NCI-H526 treated with DMSO at 0.1 percent for 48 hours (cell line): ENCODE results near the gene MAP2K5.
"Not testable (repeated sequence)": the region's sequence is repeated elsewhere in the genome, so short reads cannot be mapped to it uniquely, and the experiment has no call there.

Experiments used
- DNase-seq: peaks from one replicate; lab custom pipeline; 2025; lab: John Stamatoyannopoulos, UW

MAP2K5 gene

DNA sequence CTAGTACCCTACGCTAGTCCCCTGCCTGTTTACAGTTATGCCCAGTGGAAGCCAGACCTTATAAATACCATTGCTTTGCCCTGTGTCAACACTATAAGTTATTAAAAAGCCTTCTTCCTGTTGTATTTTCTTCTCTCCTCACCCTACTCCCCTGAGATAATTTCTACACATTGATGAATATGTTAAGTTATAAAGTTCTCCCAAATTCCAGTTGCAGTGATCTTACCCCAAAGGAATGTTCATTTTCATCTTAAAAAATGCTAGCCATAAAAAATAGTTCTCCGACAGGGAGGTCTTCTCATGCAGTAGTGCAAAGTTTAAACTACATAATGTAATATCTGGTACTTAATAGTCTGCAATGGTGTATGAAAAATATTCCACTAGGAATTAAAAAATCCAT lies 58.6 kb downstream of the MAP2K5 start:
- no peak for DNase-seq

- DNase-seq = no peak
Measured at GRCh38 chr15:67603063-67603462, 60.6 kb downstream of the MAP2K5 start.

- no peak for DNase-seq
Measured at GRCh38 chr15:67605871-67606270, 63.4 kb downstream of the MAP2K5 start.

DNA sequence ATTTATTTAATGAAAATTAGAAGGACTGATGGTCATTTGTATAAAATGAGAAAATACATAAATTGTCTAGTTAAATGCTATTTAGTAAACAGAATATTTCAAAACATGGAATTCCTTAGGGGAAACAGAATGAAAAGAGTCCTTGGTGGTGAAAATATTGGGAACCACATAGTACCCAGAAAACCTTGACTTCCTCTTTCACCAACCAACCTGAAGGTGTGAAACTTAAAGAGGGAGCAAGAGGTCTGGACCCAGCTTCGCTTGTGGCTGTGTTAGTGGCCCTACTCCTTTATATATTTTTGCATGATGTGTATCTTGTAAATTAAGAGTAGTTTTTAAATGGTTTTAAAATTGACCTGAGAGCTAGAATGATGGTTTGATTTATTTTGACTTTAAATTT lies 64.2 kb downstream of the MAP2K5 start:
- DNase-seq = no peak

- no peak for DNase-seq
Measured at GRCh38 chr15:67607329-67607728, 64.8 kb downstream of the MAP2K5 start.

DNA sequence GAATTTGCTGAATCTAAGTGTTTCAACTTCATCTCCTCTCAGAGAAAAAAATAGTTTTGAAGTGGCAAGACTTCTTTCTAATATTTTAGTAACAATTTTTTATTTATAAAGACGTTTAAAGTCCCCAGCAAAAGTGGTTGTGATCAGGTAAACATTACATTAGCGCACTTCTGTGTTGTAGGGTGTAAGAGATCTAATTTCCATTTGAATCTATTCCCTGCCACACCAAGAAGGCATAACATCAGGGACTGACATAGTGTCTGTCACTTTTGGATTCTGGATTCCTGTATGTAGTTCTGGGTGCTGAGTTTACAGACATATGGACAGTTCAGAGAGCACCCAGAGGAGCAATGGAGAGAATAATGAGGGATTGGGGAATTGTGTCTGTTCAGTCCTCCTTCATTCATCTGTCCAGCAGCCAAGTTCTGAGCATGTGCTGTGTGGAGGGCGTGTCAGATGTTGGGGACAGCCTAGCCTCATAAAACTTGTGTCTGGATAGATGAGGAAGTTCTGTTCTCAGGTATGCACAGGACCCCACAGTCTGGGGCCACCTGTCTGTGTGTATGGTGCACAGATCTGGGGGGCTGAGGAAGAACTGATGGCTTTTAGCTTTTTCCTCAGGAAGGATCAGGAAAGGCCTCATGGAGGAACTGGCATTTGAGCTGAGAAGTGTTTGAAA lies 65.6 kb downstream of the MAP2K5 start:
- DNase-seq = no peak

- no peak for DNase-seq
Measured at GRCh38 chr15:67608638-67608959, 66.1 kb downstream of the MAP2K5 start.

DNA sequence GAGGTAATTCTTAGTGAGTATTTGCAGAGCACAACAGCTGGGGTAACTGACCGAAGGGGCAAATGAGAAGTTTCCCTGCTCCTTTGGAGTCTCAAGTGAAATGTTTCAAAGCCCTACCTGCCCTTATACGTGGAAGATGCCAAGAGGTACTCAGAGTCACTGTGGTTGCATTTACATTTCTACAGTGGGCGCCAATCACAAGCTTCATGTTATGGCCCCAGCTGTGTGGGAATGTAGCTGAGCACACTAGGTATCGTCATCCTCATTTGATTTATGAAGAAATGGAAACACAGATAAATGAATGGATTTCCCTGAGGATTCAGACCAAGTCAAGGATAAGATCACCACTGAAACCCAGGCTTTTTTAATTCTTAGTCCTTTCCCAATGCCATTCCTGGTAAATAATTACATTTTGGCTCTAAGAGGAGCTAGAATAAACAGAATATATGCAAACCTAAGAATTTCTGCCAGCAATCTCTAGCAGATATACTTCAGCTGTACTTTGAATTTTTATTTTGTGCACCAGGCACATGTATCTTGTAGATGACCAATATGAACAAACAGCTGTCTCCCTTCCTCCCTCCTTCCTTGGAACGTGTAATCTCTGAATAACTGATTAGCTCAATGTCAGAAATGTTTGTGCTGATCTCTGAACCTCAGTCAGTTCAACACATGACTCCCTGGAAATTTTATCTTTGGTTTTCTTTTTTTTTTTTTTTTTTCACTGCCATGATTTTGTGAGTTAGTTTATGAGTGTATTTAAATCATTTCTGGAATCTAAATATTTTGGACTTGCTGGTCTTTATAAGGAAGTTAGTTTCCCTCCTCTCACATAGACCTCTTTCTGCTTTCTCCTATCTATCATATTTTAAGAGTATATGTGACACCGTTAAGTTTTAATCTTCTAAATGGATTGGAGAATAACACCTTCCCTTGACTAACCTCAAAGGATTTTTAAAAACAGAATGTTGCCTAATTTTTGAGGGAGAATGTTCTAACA lies 69.2 kb downstream of the MAP2K5 start:
- no peak for DNase-seq

GRCh38 chr15:67613211-67613610 lies 70.7 kb downstream of the MAP2K5 start:
- DNase-seq = no peak

DNA sequence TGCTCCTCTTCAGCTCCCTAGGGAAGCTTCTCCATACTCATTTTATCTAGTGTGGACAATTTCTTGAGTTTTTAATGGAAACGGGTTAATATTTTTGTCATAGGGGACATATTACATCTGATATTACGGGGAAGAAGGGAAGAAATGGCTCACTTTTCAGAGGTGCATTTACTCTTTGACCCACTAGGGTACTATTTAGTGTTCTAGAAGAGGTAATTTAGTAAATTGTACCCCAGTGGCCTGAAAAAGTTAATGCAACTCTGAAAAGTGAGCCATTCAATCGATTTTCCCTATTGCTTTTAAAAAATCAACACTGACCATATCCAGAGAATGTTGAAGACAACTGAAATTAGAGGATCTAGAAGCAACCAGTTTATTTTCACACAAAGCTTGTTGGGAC lies 71.2 kb downstream of the MAP2K5 start:
- no peak for DNase-seq

- not testable (repeated sequence) for DNase-seq
Measured at GRCh38 chr15:67615131-67615534, 72.6 kb downstream of the MAP2K5 start.

GRCh38 chr15:67618297-67618696 lies 75.8 kb downstream of the MAP2K5 start:
- DNase-seq = no peak

GRCh38 chr15:67622110-67622509 lies 79.6 kb downstream of the MAP2K5 start:
- DNase-seq = no peak

DNA sequence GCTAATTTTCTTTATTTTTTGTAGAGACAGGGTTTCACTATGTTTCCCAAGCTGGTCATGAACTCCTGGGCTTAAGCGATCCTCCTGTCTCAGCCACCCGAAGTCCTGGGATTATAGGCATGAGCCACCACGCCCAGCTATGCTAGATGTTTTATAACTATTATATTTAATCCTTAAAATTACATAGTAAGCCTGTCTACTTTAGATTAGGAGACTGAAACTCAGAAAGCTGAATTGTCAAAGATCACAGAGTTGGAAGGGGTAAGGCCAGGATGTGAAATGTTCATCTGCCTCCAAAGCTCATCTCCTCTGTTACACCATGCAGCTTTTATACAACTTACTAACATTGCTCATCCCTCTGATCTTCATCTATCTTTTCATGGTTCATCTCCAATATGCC lies 89.8 kb downstream of the MAP2K5 start:
- no peak for DNase-seq

DNA sequence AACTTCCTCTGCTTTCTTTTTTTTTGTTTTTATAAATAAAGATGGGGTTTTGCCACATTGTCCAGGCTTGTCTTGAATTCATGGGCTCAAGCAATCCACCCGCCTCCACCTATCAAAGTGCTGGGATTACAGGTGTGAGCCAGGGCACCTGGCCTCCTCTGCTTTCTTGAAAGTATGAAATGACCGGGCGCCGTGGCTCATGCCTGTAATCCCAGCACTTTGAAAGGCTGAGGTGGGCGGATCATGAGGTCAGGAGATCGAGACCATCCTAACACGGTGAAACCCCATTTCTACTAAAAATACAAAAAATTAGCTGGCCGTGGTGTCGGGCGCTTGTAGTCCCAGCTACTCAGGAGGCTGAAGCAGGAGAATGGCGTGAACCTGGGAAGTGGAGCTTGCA lies 93.4 kb downstream of the MAP2K5 start:
- not testable (repeated sequence) for DNase-seq

DNA sequence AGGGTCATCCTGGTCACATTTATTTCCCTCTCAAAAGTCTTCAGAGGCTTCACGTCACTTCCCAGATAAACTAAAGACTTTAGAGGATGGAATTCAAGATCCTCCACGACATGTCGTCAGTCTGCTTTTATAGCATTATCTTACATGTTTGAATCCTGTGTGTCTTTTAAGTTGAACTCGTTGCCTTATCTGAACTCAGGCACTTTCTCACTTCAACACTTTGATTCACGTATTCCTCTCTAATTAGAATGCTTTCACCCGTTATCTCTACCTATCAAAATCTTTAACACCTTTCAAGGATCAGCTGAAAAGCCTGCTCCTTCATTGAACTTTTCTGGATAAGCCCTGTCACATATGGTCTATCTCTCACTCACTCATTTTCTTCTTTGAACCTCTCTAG lies 97.1 kb downstream of the MAP2K5 start:
- no peak for DNase-seq

GRCh38 chr15:67641453-67641852 lies 99.0 kb downstream of the MAP2K5 start:
- peak; percentile 75 for DNase-seq

- no peak for DNase-seq
Measured at GRCh38 chr15:67646847-67647246, 104.3 kb downstream of the MAP2K5 start.

DNA sequence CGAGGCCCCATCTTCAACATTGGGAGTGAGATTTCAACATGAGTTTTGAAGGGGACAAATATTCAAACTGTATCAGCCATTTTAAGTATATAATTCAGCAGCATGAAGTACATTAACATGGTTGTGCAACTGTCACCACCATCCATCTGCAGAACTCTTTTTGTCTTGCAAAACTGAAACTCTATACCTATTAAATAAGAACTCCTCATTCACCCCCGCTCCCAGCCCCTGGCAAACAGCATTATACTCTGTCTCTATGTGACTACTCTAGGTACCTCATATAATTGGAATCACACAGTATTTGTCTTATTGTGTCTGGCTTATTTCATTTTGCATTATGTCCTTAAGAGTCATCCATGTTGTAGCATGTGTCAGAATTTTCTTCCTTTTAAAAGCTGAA lies 110.1 kb downstream of the MAP2K5 start:
- peak; percentile 92 for DNase-seq

DNA sequence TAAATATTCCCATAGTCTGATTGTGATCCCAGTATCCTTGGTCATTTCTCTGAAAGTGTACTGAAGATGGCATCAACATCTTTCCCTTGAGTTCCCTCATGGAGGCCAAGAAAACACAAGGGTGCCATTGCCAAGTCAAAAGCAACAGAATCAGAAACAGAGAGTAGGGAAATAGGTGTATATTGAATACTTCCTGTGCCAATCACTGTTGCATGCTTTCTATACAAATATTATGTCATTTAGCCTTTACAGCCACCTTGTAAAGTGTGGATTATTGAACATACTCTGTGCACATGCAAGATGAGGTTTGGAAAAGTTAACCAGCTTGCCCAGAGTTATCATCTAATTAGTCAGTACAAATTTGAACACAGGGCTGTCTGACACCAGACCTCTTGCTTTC lies 117.9 kb downstream of the MAP2K5 start:
- DNase-seq = no peak

- no peak for DNase-seq
Measured at GRCh38 chr15:67660874-67661606, 118.5 kb downstream of the MAP2K5 start.

- no peak for DNase-seq
Measured at GRCh38 chr15:67670647-67671305, 128.3 kb downstream of the MAP2K5 start.
